ENCODE data around the gene SMG5. TPM values are rescaled to one million over a fixed set of nuclear protein-coding genes. Genes with fewer than 3 reads are reported as not detected.

Gene SMG5
- total RNA-seq, 1 experiment from 2014 or later: 129 TPM

- Histone ChIP-seq H3K27ac (ENCODE audit: low read depth, low read length, poor library complexity, severe bottlenecking) (no peak overlapping the region), H3K27me3 (replicated peaks; ENCODE audit: insufficient read depth, low read depth, low read length, poor library complexity) (no peaks in the 10 kb centered on the region), H3K4me3 (ENCODE audit: low read depth, low read length, poor library complexity, severe bottlenecking) (no peak overlapping the region), H3K36me3 (ENCODE audit: insufficient read depth, low read length, poor library complexity, severe bottlenecking) (peaks cover 45% of the 10 kb centered on the region), H3K9me3 (ENCODE audit: low read depth, low read length, poor library complexity, severe bottlenecking) (no peaks in the 10 kb centered on the region), H3K4me1 (ENCODE audit: insufficient read depth, low read length, poor library complexity, severe bottlenecking) (peaks cover 6% of the 10 kb centered on the region)
- TF ChIP-seq CTCF (conservative IDR thresholded peaks at IDR 0.05; ENCODE audit: low read depth, low read length) (no peak), EZH2 (IDR thresholded peaks at IDR 0.05; ENCODE audit: borderline replicate concordance, low read depth, low read length, poor library complexity, severe bottlenecking) (no peak)
- ChIA-PET POLR2A (ENCODE audit: low non-redundant PET) (no interaction called here), CTCF (no interaction called here)
- intact Hi-C loops (cut with micrococcal nuclease; ENCODE audit: unreplicated experiment): no loop called here
- no peak for DNase-seq (ENCODE audit: low spot score)
- no TSS peak for BruUV-seq (replicated peaks)
Observed at GRCh38 chr1:156249593-156249992, 33.0 kb downstream of the SMG5 start.

- CTCF ChIA-PET: no interaction called here
- Histone ChIP-seq H3K27ac (ENCODE audit: low read depth, low read length, poor library complexity, severe bottlenecking) (no peak overlapping the region), H3K4me1 (ENCODE audit: insufficient read depth, low read length, poor library complexity, severe bottlenecking) (peaks cover 6% of the 10 kb centered on the region), H3K9me3 (ENCODE audit: low read depth, low read length, poor library complexity, severe bottlenecking) (no peaks in the 10 kb centered on the region), H3K36me3 (ENCODE audit: insufficient read depth, low read length, poor library complexity, severe bottlenecking) (peaks cover 37% of the 10 kb centered on the region), H3K4me3 (ENCODE audit: low read depth, low read length, poor library complexity, severe bottlenecking) (no peak overlapping the region), H3K27me3 (replicated peaks; ENCODE audit: insufficient read depth, low read depth, low read length, poor library complexity) (no peaks in the 10 kb centered on the region)
- no TSS peak for BruUV-seq (replicated peaks)
- no peak for DNase-seq (ENCODE audit: low spot score)
- POLR2A ChIA-PET (ENCODE audit: low non-redundant PET): no interaction called here
- intact Hi-C loops (cut with micrococcal nuclease; ENCODE audit: unreplicated experiment): no loop called here
- no peak for TF ChIP-seq EZH2 (IDR thresholded peaks at IDR 0.05; ENCODE audit: borderline replicate concordance, low read depth, low read length, poor library complexity, severe bottlenecking)
- TF ChIP-seq CTCF (conservative IDR thresholded peaks at IDR 0.05; ENCODE audit: low read depth, low read length): no peak
Observed at GRCh38 chr1:156248323-156248683, 34.3 kb downstream of the SMG5 start.

GRCh38 chr1:156247460-156248322 is 34.9 kb downstream of the SMG5 start, which contains the start of gene PAQR6:
Gene PAQR6 (minus strand): TSS chr1:156248056. CDS start chr1:156246731, 1,325 bp downstream.
- no peak for DNase-seq (ENCODE audit: low spot score)
- intact Hi-C loops (cut with micrococcal nuclease; ENCODE audit: unreplicated experiment): no loop called here
- POLR2A ChIA-PET (ENCODE audit: low non-redundant PET): no interaction called here
- H3K27ac ChIP-seq (ENCODE audit: low read depth, low read length, poor library complexity, severe bottlenecking): no peak within 1 kb of the TSS
- no peak within 1 kb of the TSS for H3K4me3 ChIP-seq (ENCODE audit: low read depth, low read length, poor library complexity, severe bottlenecking)
- H3K36me3 ChIP-seq (ENCODE audit: insufficient read depth, low read length, poor library complexity, severe bottlenecking): peaks cover 31% of the 10 kb centered on the region
- peaks cover 6% of the 10 kb centered on the region for H3K4me1 ChIP-seq (ENCODE audit: insufficient read depth, low read length, poor library complexity, severe bottlenecking)
- H3K9me3 ChIP-seq (ENCODE audit: low read depth, low read length, poor library complexity, severe bottlenecking): no peaks in the 10 kb centered on the region
- TF ChIP-seq CTCF (conservative IDR thresholded peaks at IDR 0.05; ENCODE audit: low read depth, low read length) (no peak), EZH2 (IDR thresholded peaks at IDR 0.05; ENCODE audit: borderline replicate concordance, low read depth, low read length, poor library complexity, severe bottlenecking) (no peak)
- no peaks in the 10 kb centered on the region for H3K27me3 ChIP-seq (replicated peaks; ENCODE audit: insufficient read depth, low read depth, low read length, poor library complexity)
- BruUV-seq (replicated peaks): no TSS peak
- CTCF ChIA-PET: interaction anchor here (0.6 kb wide), 1 partner anchor 13 kb away, joined by 4 read pairs; no protein-coding TSS in a partner anchor
